ENCODE data around the gene PARD6B.

GRCh38 chr20:50784464-50784863 lies 53.1 kb downstream of the PARD6B start:
- TF ChIP-seq POLR2A (IDR thresholded peaks at IDR 0.05), result no peak
- no peak for TF ChIP-seq CTCF (IDR thresholded peaks at IDR 0.05)

Data from heart left ventricle (tissue), 13 donors.